BLaER1 treated with 17β-estradiol and CSF1 and Interleukin-3, amounts not matched to agents 10 nM and 100 nM (cell line): ENCODE data around the gene PPP2R2B.

ENCODE experiments used
- H3K27ac ChIP-seq, 11 experiments: shearing (Covaris generic); formaldehyde crosslinking; 2 replicates each; pipeline ENCODE4 v1.8.1; 2022
- H3K27me3 ChIP-seq, 11 experiments: shearing (Covaris generic); formaldehyde crosslinking; 2 replicates each; pipeline ENCODE4 v1.8.1; 2022
- H3K36me3 ChIP-seq, 11 experiments: shearing (Covaris generic); formaldehyde crosslinking; 2 replicates each; pipeline ENCODE4 v1.8.1; 2022
- H3K4me1 ChIP-seq, 10 experiments: shearing (Covaris generic); formaldehyde crosslinking; 2 replicates each; pipeline ENCODE4 v1.8.1; 2022
- H3K4me2 ChIP-seq, 11 experiments: shearing (Covaris generic); formaldehyde crosslinking; 2 replicates each; pipeline ENCODE4 v1.8.1; 2022
- H3K4me3 ChIP-seq, 10 experiments: shearing (Covaris generic); formaldehyde crosslinking; 2 replicates each; pipeline ENCODE4 v1.8.1; 2022
- H3K9ac ChIP-seq, 11 experiments: shearing (Covaris generic); formaldehyde crosslinking; 2 replicates each; pipeline ENCODE4 v1.8.1; 2022
- H3K9me3 ChIP-seq, 11 experiments: shearing (Covaris generic); formaldehyde crosslinking; replicated peaks in 1 of 11; 2 replicates each; pipeline ENCODE4 v1.8.1; 2022
- H4K20me1 ChIP-seq, 11 experiments: shearing (Covaris generic); formaldehyde crosslinking; 2 replicates each; pipeline ENCODE4 v1.8.1; 2022
- Cebpa-rat ChIP-seq, 11 experiments: shearing (Covaris generic); IDR thresholded peaks; 2 replicates each; pipeline ENCODE4 v1.8.1; 2022

Gene PPP2R2B

GRCh38 chr5:146672866-146673265 is 205.7 kb downstream of the PPP2R2B start:
- no peak for TF ChIP-seq Cebpa-rat (IDR thresholded peaks at IDR 0.05)
- Histone ChIP-seq H3K4me3 (no peak overlapping the region), H3K9ac (no peak overlapping the region), H4K20me1 (no peaks in the 10 kb centered on the region), H3K27me3 (no peaks in the 10 kb centered on the region), H3K36me3 (no peaks in the 10 kb centered on the region), H3K9me3 (no peaks in the 10 kb centered on the region), H3K4me2 (no peak overlapping the region), H3K27ac (no peak overlapping the region), H3K4me1 (peaks cover 8 to 34% (median 25%) of the 10 kb centered on the region in 10 experiments; a peak in 18 of 20 replicates)

- Histone ChIP-seq H3K27ac (no peak overlapping the region), H3K9me3 (no peaks in the 10 kb centered on the region), H3K27me3 (no peaks in the 10 kb centered on the region), H4K20me1 (no peaks in the 10 kb centered on the region), H3K9ac (no peak overlapping the region), H3K36me3 (no peaks in the 10 kb centered on the region), H3K4me3 (no peak overlapping the region), H3K4me1 (peaks cover 8 to 32% (median 22%) of the 10 kb centered on the region in 10 experiments; a peak in 18 of 20 replicates), H3K4me2 (peak overlapping the region in 6 of 11 experiments; percentile 4 to 52 (median 30); a peak in 6 of 22 replicates)
- TF ChIP-seq Cebpa-rat (IDR thresholded peaks at IDR 0.05): no peak
Observed at GRCh38 chr5:146671561-146672295, 206.8 kb downstream of the PPP2R2B start.

GRCh38 chr5:146669656-146670055 is 208.9 kb downstream of the PPP2R2B start:
- no peak for TF ChIP-seq Cebpa-rat (IDR thresholded peaks at IDR 0.05)
- no peak overlapping the region for H3K4me2 ChIP-seq
- peaks cover 0 to 11% (median 3%) of the 10 kb centered on the region in 10 experiments; a peak in 4 of 20 replicates for H3K4me1 ChIP-seq
- no peaks in the 10 kb centered on the region for H3K36me3 ChIP-seq
- H3K9me3 ChIP-seq: peaks cover 0 to 5% (median 0%) of the 10 kb centered on the region in 11 experiments; a peak in 1 of 22 replicates
- no peaks in the 10 kb centered on the region for H3K27me3 ChIP-seq
- no peak overlapping the region for H3K27ac ChIP-seq
- no peak overlapping the region for H3K9ac ChIP-seq
- H3K4me3 ChIP-seq: no peak overlapping the region
- no peaks in the 10 kb centered on the region for H4K20me1 ChIP-seq

- no peaks in the 10 kb centered on the region for H3K36me3 ChIP-seq
- no peak overlapping the region for H3K4me3 ChIP-seq
- H3K27ac ChIP-seq: no peak overlapping the region
- no peak overlapping the region for H3K9ac ChIP-seq
- TF ChIP-seq Cebpa-rat (IDR thresholded peaks at IDR 0.05): no peak
- no peaks in the 10 kb centered on the region for H4K20me1 ChIP-seq
- H3K27me3 ChIP-seq: no peaks in the 10 kb centered on the region
- peaks cover 0 to 7% (median 2%) of the 10 kb centered on the region in 10 experiments; a peak in 1 of 20 replicates for H3K4me1 ChIP-seq
- H3K9me3 ChIP-seq: peaks cover 0 to 10% (median 0%) of the 10 kb centered on the region in 11 experiments; a peak in 1 of 22 replicates
- no peak overlapping the region for H3K4me2 ChIP-seq
Observed at GRCh38 chr5:146667633-146668272, 210.8 kb downstream of the PPP2R2B start.

GRCh38 chr5:146662229-146662628 is 216.3 kb downstream of the PPP2R2B start:
- no peaks in the 10 kb centered on the region for H4K20me1 ChIP-seq

GRCh38 chr5:146660376-146660960 is 218.1 kb downstream of the PPP2R2B start:
- TF ChIP-seq Cebpa-rat (IDR thresholded peaks at IDR 0.05): no peak
- no peak overlapping the region for H3K4me3 ChIP-seq
- H3K4me2 ChIP-seq: no peak overlapping the region
- no peak overlapping the region for H3K27ac ChIP-seq
- H3K9ac ChIP-seq: no peak overlapping the region
- H3K36me3 ChIP-seq: no peaks in the 10 kb centered on the region
- H3K9me3 ChIP-seq: peaks cover 0 to 10% (median 0%) of the 10 kb centered on the region in 11 experiments; a peak in 1 of 22 replicates
- 0 out of 20 replicates have a peak, but pooled peaks cover 0 to 4% (median 0%) of the 10 kb centered on the region in 10 experiments for H3K4me1 ChIP-seq
- H4K20me1 ChIP-seq: no peaks in the 10 kb centered on the region
- no peaks in the 10 kb centered on the region for H3K27me3 ChIP-seq

More at GRCh38 chr5:146662229-146662628, 216.3 kb downstream of the PPP2R2B start:
- H3K9me3 ChIP-seq: peaks cover 0 to 10% (median 0%) of the 10 kb centered on the region in 11 experiments; a peak in 1 of 22 replicates
- no peak overlapping the region for H3K27ac ChIP-seq
- no peak for TF ChIP-seq Cebpa-rat (IDR thresholded peaks at IDR 0.05)
- H3K4me2 ChIP-seq: no peak overlapping the region
- H3K4me1 ChIP-seq: 0 out of 20 replicates have a peak, but pooled peaks cover 0 to 4% (median 0%) of the 10 kb centered on the region in 10 experiments
- no peak overlapping the region for H3K4me3 ChIP-seq
- no peaks in the 10 kb centered on the region for H3K36me3 ChIP-seq
- no peak overlapping the region for H3K9ac ChIP-seq
- no peaks in the 10 kb centered on the region for H3K27me3 ChIP-seq

GRCh38 chr5:146659961-146660360 is 218.6 kb downstream of the PPP2R2B start:
- Histone ChIP-seq H3K27me3 (no peaks in the 10 kb centered on the region), H4K20me1 (no peaks in the 10 kb centered on the region), H3K4me2 (no peak overlapping the region), H3K9ac (no peak overlapping the region), H3K36me3 (no peaks in the 10 kb centered on the region), H3K9me3 (peaks cover 0 to 10% (median 0%) of the 10 kb centered on the region in 11 experiments; a peak in 1 of 22 replicates), H3K27ac (no peak overlapping the region), H3K4me3 (no peak overlapping the region), H3K4me1 (no peaks in the 10 kb centered on the region)
- no peak for TF ChIP-seq Cebpa-rat (IDR thresholded peaks at IDR 0.05)

GRCh38 chr5:146656703-146657102 is 221.9 kb downstream of the PPP2R2B start:
- no peak overlapping the region for H3K9ac ChIP-seq
- H3K4me1 ChIP-seq: no peaks in the 10 kb centered on the region
- no peaks in the 10 kb centered on the region for H3K36me3 ChIP-seq
- H3K27me3 ChIP-seq: no peaks in the 10 kb centered on the region
- no peak overlapping the region for H3K4me2 ChIP-seq
- no peak overlapping the region for H3K27ac ChIP-seq
- no peak for TF ChIP-seq Cebpa-rat (IDR thresholded peaks at IDR 0.05)
- H3K4me3 ChIP-seq: no peak overlapping the region
- no peaks in the 10 kb centered on the region for H3K9me3 ChIP-seq
- H4K20me1 ChIP-seq: no peaks in the 10 kb centered on the region

GRCh38 chr5:146653560-146653959 is 225.0 kb downstream of the PPP2R2B start:
- H4K20me1 ChIP-seq: no peaks in the 10 kb centered on the region
- no peak overlapping the region for H3K9ac ChIP-seq
- H3K9me3 ChIP-seq: no peaks in the 10 kb centered on the region
- no peaks in the 10 kb centered on the region for H3K36me3 ChIP-seq
- no peak overlapping the region for H3K4me3 ChIP-seq
- no peak overlapping the region for H3K4me2 ChIP-seq
- H3K27me3 ChIP-seq: no peaks in the 10 kb centered on the region
- TF ChIP-seq Cebpa-rat (IDR thresholded peaks at IDR 0.05): no peak
- no peaks in the 10 kb centered on the region for H3K4me1 ChIP-seq
- no peak overlapping the region for H3K27ac ChIP-seq
